Measurements from ENCODE around the gene PLA1A.
"Not testable (repeated sequence)": the region's sequence is repeated elsewhere in the genome, so short reads cannot be mapped to it uniquely, and the experiment has no call there.

The PLA1A gene

GRCh38 chr3:119579366-119580066, 18.2 kb upstream of the PLA1A start, which contains the start of gene ADPRH:
Gene ADPRH, plus strand, starts transcription at chr3:119579492. Its CDS starts 2,678 bp downstream, at chr3:119582170.
- peak; percentile 23 for DNase-seq (ENCODE audit: low spot score)

GRCh38 chr3:119580067-119580760, 17.5 kb upstream of the PLA1A start:
- DNase-seq (ENCODE audit: low spot score) = peak; percentile 32

GRCh38 chr3:119582178-119582577, 15.5 kb upstream of the PLA1A start:
- no peak for DNase-seq (ENCODE audit: low spot score)

GRCh38 chr3:119585208-119585607, 12.5 kb upstream of the PLA1A start:
- no peak for DNase-seq (ENCODE audit: low spot score)

- DNase-seq (ENCODE audit: low spot score) = no peak
Measured at GRCh38 chr3:119585856-119586570, 11.7 kb upstream of the PLA1A start.

GRCh38 chr3:119586733-119587172, 10.9 kb upstream of the PLA1A start:
- DNase-seq (ENCODE audit: low spot score) = no peak

GRCh38 chr3:119588112-119588511, 9.6 kb upstream of the PLA1A start:
- DNase-seq (ENCODE audit: low spot score) = peak; percentile 40

GRCh38 chr3:119589102-119589773, 8.4 kb upstream of the PLA1A start:
- DNase-seq (ENCODE audit: low spot score) = no peak

- DNase-seq (ENCODE audit: low spot score) = no peak
Measured at GRCh38 chr3:119590706-119591105, 7.0 kb upstream of the PLA1A start.

GRCh38 chr3:119592861-119593260, 4.8 kb upstream of the PLA1A start:
- no peak for DNase-seq (ENCODE audit: low spot score)

- no peak for DNase-seq (ENCODE audit: low spot score)
Measured at GRCh38 chr3:119594066-119594465, 3.6 kb upstream of the PLA1A start.

- not testable (repeated sequence) for DNase-seq (ENCODE audit: low spot score)
Measured at GRCh38 chr3:119594929-119595328, 2.8 kb upstream of the PLA1A start.

- DNase-seq (ENCODE audit: low spot score) = no peak
Measured at GRCh38 chr3:119595639-119596334, 1.9 kb upstream of the PLA1A start.

GRCh38 chr3:119596398-119596797, 1.3 kb upstream of the PLA1A start:
- DNase-seq (ENCODE audit: low spot score) = no peak

- DNase-seq (ENCODE audit: low spot score) = no peak
Measured at GRCh38 chr3:119598410-119599098, 869 bp downstream of the PLA1A start.

- no peak for DNase-seq (ENCODE audit: low spot score)
Measured at GRCh38 chr3:119599558-119600174, 2.0 kb downstream of the PLA1A start.

GRCh38 chr3:119600732-119601131, 3.0 kb downstream of the PLA1A start:
- no peak for DNase-seq (ENCODE audit: low spot score)

- DNase-seq (ENCODE audit: low spot score) = no peak
Measured at GRCh38 chr3:119601154-119601553, 3.5 kb downstream of the PLA1A start.

GRCh38 chr3:119602676-119603075, 5.0 kb downstream of the PLA1A start:
- DNase-seq (ENCODE audit: low spot score) = no peak

GRCh38 chr3:119604878-119605277, 7.2 kb downstream of the PLA1A start:
- no peak for DNase-seq (ENCODE audit: low spot score)
